Neural progenitor cell (in vitro differentiated cells): ENCODE data around the gene MTRFR. TPM values are rescaled to one million over a fixed set of nuclear protein-coding genes. Genes with fewer than 3 reads are reported as not detected.
A peak's percentile ranks its signal among the peaks of the same experiment; 100 is the strongest.

Experiments used
- DNase-seq: peaks from one replicate; pipeline ENCODE4 v3.0.0-alpha.2; 2016; ENCODE audit warnings: low spot score
- H2AFZ ChIP-seq: fragments of 200-600 bp; sonication (generic); replicated peaks from 2 replicates; pipeline ENCODE4 v1.6.1; 2016; ENCODE audit warnings: antibody characterized with exemption
- H3F3A ChIP-seq: fragments of 200-600 bp; sonication (generic); 2 replicates; pipeline ENCODE4 v1.6.1; 2016; ENCODE audit warnings: antibody characterized with exemption, low read depth
- H3K27ac ChIP-seq: fragments of 200-600 bp; sonication (generic); 2 replicates; pipeline ENCODE4 v1.5.1; 2016; ENCODE audit warnings: mild to moderate bottlenecking
- H3K27me3 ChIP-seq: fragments of 200-600 bp; sonication (generic); 2 replicates; pipeline ENCODE4 v1.6.1; 2016; ENCODE audit warnings: mild to moderate bottlenecking, moderate library complexity
- H3K36me3 ChIP-seq: fragments of 200-600 bp; sonication (generic); 2 replicates; pipeline ENCODE4 v1.5.1; 2016
- H3K4me1 ChIP-seq: fragments of 200-600 bp; sonication (generic); 2 replicates; pipeline ENCODE4 v1.6.1; 2016; ENCODE audit warnings: mixed run types
- H3K4me2 ChIP-seq: fragments of 200-600 bp; sonication (generic); 2 replicates; pipeline ENCODE4 v1.6.1; 2016
- H3K4me3 ChIP-seq: fragments of 200-600 bp; sonication (generic); 2 replicates; pipeline ENCODE4 v1.5.1; 2016
- H3K79me2 ChIP-seq: fragments of 200-600 bp; sonication (generic); 2 replicates; pipeline ENCODE4 v1.6.1; 2016; ENCODE audit warnings: low read depth
- H3K9ac ChIP-seq: fragments of 200-600 bp; sonication (generic); 2 replicates; pipeline ENCODE4 v1.6.1; 2016
- H3K9me3 ChIP-seq: fragments of 200-600 bp; sonication (generic); 2 replicates; pipeline ENCODE4 v1.5.1; 2016; ENCODE audit warnings: low read depth
- H4K20me1 ChIP-seq: fragments of 200-600 bp; sonication (generic); 2 replicates; pipeline ENCODE4 v1.6.1; 2016; ENCODE audit warnings: low read depth
- H3K27ac Mint-ChIP-seq: 3 replicates; pipeline ENCODE4 v1.8.0; 2021; ENCODE audit warnings: mixed read lengths
- H3K27me3 Mint-ChIP-seq: 2 replicates; pipeline ENCODE4 v1.8.0; 2022; ENCODE audit warnings: low read depth, mild to moderate bottlenecking, inconsistent platforms, moderate library complexity, mixed read lengths; ENCODE audit not compliant: insufficient read depth
- H3K36me3 Mint-ChIP-seq: 3 replicates; pipeline ENCODE4 v1.8.0; 2021; ENCODE audit warnings: mixed read lengths
- H3K4me1 Mint-ChIP-seq: 3 replicates; pipeline ENCODE4 v1.8.0; 2021; ENCODE audit warnings: mixed read lengths
- H3K4me3 Mint-ChIP-seq: 3 replicates; pipeline ENCODE4 v1.8.0; 2021; ENCODE audit warnings: mild to moderate bottlenecking, moderate library complexity, mixed read lengths
- H3K9me3 Mint-ChIP-seq: 3 replicates; pipeline ENCODE4 v1.8.0; 2020; ENCODE audit warnings: mixed read lengths
- CTCF ChIP-seq: fragments of 200-600 bp; sonication (generic); IDR thresholded peaks from 2 replicates; pipeline ENCODE4 v1.5.1; 2017; ENCODE audit warnings: antibody characterized with exemption, mild to moderate bottlenecking
- EZH2 ChIP-seq: fragments of 200-600 bp; sonication (generic); IDR thresholded peaks from 2 replicates; pipeline ENCODE4 v1.6.1; 2017; ENCODE audit warnings: antibody characterized with exemption, mild to moderate bottlenecking, moderate library complexity
- EZH2phosphoT487 ChIP-seq: fragments of 200-600 bp; sonication (generic); IDR thresholded peaks from 2 replicates; pipeline ENCODE4 v1.6.1; 2017; ENCODE audit warnings: antibody characterized with exemption
- total RNA-seq: library from RNA; depleted of rRNA; stranded (reverse); fragments of >200 nt; gene quantifications from 2 replicates; pipeline ENCODE4 v1.2.3, GENCODE V29; 2015; ENCODE audit warnings: low replicate concordance

MTRFR gene
- 12.7 and 17.3 TPM in 2 replicates for total RNA-seq

- H3K27me3 Mint-ChIP-seq = peaks cover 8% of the 10 kb centered on the region
- peaks cover 91% of the 10 kb centered on the region for H3K79me2 ChIP-seq
- peak; percentile 100 for DNase-seq
These were observed at the start of gene MTRFR, which contains the start of gene MPHOSPH9 for GRCh38 chr12:123232807-123233504. Gene MTRFR (plus strand): TSS chr12:123233436. CDS start chr12:123253675, 20,239 bp downstream. Gene MPHOSPH9 (minus strand): TSS chr12:123233141. CDS start chr12:123230364, 2,777 bp downstream.

GRCh38 chr12:123187637-123188036 lies 45.6 kb upstream of the MTRFR start:
- TF ChIP-seq EZH2phosphoT487 = no peak
- TF ChIP-seq CTCF = no peak
- TF ChIP-seq EZH2 = no peak
- Histone ChIP-seq H2AFZ (no peak overlapping the region), H3K27ac (no peak overlapping the region), H3K79me2 (no peaks in the 10 kb centered on the region), H4K20me1 (no peaks in the 10 kb centered on the region), H3K9me3 (no peaks in the 10 kb centered on the region), H3F3A (no peaks in the 10 kb centered on the region), H3K4me1 (no peaks in the 10 kb centered on the region), H3K27me3 (no peaks in the 10 kb centered on the region), H3K4me3 (no peak overlapping the region), H3K9ac (no peak overlapping the region), H3K4me2 (no peak overlapping the region), H3K36me3 (peaks cover 6% of the 10 kb centered on the region)
- no peak for DNase-seq
- H3K4me1 Mint-ChIP-seq = no peaks in the 10 kb centered on the region
- H3K9me3 Mint-ChIP-seq = no peaks in the 10 kb centered on the region
- peaks cover 25% of the 10 kb centered on the region for H3K36me3 Mint-ChIP-seq
- no peaks in the 10 kb centered on the region for H3K27me3 Mint-ChIP-seq
- H3K4me3 Mint-ChIP-seq = no peak overlapping the region
- H3K27ac Mint-ChIP-seq = no peak overlapping the region

More at GRCh38 chr12:123232807-123233504, at the start of gene MTRFR, which contains the start of gene MPHOSPH9:
- Mint-ChIP-seq H3K4me3 (peak within 1 kb of the TSS; percentile 98), H3K36me3 (peaks cover 2% of the 10 kb centered on the region), H3K27ac (peak within 1 kb of the TSS; percentile 93), H3K4me1 (peaks cover 27% of the 10 kb centered on the region), H3K9me3 (no peaks in the 10 kb centered on the region)
- Histone ChIP-seq H3K9ac (peak within 1 kb of the TSS; percentile 73), H2AFZ (peak within 1 kb of the TSS; percentile 89), H3K27ac (peak within 1 kb of the TSS; percentile 74), H3K9me3 (no peaks in the 10 kb centered on the region), H3F3A (peaks cover 18% of the 10 kb centered on the region), H3K27me3 (no peaks in the 10 kb centered on the region), H3K4me2 (peak within 1 kb of the TSS; percentile 97), H3K4me3 (peak within 1 kb of the TSS; percentile 91), H3K4me1 (peaks cover 21% of the 10 kb centered on the region), H3K36me3 (peaks cover 4% of the 10 kb centered on the region), H4K20me1 (peaks cover 9% of the 10 kb centered on the region)
- TF ChIP-seq EZH2 (no peak), EZH2phosphoT487 (no peak), CTCF (no peak)

- H3K27ac Mint-ChIP-seq = no peak overlapping the region
- no peaks in the 10 kb centered on the region for H3K4me1 Mint-ChIP-seq
- H3K27me3 Mint-ChIP-seq = no peaks in the 10 kb centered on the region
- H3K9me3 ChIP-seq = no peaks in the 10 kb centered on the region
- H3K27me3 ChIP-seq = no peaks in the 10 kb centered on the region
- TF ChIP-seq CTCF (no peak), EZH2 (no peak), EZH2phosphoT487 (no peak)
- H3K9ac ChIP-seq = no peak overlapping the region
- H3K4me2 ChIP-seq = no peak overlapping the region
- H3K27ac ChIP-seq = no peak overlapping the region
- peaks cover 16% of the 10 kb centered on the region for H3K36me3 Mint-ChIP-seq
- H3F3A ChIP-seq = peaks cover 7% of the 10 kb centered on the region
- no peaks in the 10 kb centered on the region for H3K4me1 ChIP-seq
- H3K4me3 Mint-ChIP-seq = no peak overlapping the region
- H3K36me3 ChIP-seq = peaks cover 26% of the 10 kb centered on the region
- no peaks in the 10 kb centered on the region for H3K79me2 ChIP-seq
- H4K20me1 ChIP-seq = no peaks in the 10 kb centered on the region
- H2AFZ ChIP-seq = no peak overlapping the region
- no peaks in the 10 kb centered on the region for H3K9me3 Mint-ChIP-seq
- H3K4me3 ChIP-seq = no peak overlapping the region
- DNase-seq = no peak
These were observed 33.3 kb upstream of the MTRFR start for GRCh38 chr12:123199936-123200335.
